NCI-H748 (cell line): Measurements from ENCODE around the gene DCBLD1.

Experiments
- DNase-seq: peaks from one replicate; lab custom pipeline; 2025; ENCODE audit not compliant: unreplicated experiment; lab: John Stamatoyannopoulos, UW

Gene DCBLD1

DNA sequence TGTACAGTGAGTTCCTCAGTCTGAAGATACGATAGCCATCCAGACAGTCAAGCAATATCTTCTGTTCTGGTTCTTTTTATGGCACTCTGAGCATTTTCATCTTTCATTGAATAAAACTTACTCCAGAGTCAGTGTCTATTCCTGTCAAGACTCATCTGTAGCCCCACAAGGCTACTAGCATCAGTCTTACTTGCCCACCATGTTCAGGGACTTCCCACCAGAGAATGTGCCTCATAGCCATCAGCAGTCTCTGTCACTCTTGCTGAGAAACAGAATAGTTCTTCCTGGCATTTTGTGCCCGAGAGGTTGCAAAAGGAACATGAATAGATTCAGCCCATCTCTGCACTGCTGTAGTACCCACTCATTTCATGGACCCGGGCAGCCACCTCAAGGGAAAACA is 12.7 kb upstream of the DCBLD1 start:
- DNase-seq, result no peak

- no peak for DNase-seq
Measured at GRCh38 chr6:117472667-117473066, 9.8 kb upstream of the DCBLD1 start.

- DNase-seq, result no peak
Measured at GRCh38 chr6:117473401-117473800, 9.1 kb upstream of the DCBLD1 start.

DNA sequence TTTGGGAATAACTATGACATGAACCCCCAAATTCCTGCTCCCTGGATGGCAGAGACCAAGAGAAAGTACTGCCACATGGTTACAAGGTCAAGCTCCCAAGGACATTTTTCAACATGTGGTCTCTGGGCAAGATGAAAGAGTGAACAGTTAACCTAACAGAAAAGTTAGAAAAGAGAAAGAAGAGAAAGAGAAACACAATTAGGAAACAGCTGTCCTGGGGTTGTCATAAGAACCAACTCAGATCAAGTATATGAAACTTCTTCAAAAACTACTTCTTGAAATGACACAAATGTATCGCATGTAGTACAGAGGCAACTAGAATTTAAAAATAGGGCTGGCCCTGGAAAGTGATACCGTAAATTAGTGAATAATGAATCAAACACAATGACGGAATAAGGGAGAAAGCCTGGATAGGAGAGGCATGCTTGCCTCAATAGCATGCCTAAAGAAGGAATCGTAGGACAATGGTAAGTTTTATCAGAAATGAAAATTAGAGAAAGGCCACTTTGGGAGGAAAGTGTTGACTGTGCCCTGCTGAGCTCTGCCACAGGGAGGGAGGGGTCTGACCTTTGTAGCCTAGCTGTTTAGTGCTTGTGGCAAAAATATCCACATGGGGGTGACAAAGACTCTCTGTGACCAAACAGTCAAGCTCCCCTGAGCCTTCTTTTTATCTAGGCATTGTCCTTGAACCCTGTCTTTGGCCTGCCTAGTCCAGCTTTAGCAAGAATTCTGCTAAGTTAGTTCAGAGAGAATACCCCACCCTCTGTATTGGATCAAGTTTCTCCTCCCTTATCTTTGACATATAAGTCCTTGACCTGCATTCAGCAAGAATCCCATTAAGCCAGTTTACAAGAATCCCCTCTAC is 4.3 kb upstream of the DCBLD1 start:
- no peak for DNase-seq

DNA sequence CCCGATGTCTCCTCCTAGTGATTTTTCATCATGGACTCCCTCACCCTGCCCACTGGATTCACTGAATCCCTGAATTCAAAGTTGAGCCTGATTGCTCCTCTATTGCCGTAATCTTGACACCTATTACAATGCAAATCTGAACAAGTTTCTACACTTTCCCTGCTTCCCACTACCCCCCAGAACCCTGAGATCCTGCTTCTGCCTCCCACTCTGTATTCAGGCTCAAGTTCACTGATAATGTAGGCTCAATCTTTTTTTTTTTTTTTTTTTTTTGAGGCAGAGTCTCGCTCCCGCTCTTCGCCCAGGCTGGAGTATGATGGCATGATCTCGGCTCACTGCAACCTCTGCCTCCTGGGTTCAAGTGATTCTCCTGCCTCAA is 3.6 kb upstream of the DCBLD1 start:
- no peak for DNase-seq

GRCh38 chr6:117480651-117481050 is 1.8 kb upstream of the DCBLD1 start:
- DNase-seq, result peak; percentile 36

DNA sequence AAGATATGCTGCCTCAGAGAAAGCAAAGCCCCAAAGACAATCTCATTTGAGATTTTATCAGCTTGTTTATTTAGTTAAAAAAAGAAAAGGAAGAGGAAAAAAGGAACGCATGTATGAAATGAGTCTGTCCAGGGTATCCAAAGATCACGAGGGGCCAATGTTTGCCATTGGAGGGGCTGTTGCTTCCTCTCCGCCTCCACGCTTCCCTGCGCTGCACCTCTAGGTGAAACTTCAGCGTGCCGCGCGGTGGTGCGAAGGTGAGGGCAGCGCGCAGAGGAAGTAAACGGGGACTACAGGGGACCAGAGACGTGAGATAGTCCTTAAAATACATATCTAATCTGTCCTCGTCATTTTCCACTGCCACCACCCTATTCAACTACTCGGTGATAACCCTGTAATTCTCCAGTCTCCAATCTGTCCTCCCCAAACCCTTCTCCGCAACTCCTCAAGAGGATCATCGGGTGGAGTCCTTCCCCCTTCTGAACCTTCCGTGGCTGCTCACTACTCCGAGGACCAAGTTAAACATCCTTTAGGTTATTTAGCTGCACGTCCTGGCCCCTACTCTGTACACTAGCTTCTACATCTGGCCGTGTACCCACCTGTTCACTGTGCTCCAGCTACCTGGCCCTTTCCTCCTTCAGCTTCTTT is 1.1 kb upstream of the DCBLD1 start:
- DNase-seq, result no peak

GRCh38 chr6:117481926-117482239 is 591 bp upstream of the DCBLD1 start:
- DNase-seq, result peak; percentile 51

DNA sequence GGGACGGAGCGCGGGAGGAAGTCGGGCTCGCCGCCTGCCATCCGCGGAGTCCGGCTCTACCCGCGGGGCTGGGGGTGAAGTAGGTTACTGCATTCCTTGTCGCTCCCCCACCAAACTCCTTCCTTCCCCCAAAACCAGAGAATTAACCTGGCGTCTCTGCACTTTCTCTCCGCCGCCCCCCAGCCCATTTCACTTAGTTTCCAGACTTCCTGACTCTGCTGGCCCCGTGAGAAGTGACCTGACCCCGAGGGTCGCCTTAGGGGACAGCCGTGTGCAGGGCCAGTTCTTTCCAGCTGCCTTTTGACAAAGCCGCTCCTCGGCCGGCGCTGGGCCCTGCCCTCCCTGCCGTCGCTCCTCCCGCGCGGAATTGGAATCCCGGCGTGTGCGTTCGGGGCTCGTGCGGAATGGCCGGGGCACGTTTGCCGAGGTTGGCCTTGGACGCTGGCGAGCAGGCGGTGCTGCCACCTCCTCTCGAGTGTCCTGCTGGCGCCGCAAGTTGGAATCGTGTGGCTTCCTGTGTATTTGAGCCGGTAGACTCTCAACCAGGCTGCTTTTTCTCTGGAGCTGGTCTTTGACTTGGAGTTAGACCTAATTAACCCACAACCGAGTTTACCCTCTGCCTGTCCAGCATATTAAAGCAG is 650 bp downstream of the DCBLD1 start:
- peak; percentile 72 for DNase-seq

- peak; percentile 54 for DNase-seq
Measured at GRCh38 chr6:117483645-117484016, 1.2 kb downstream of the DCBLD1 start.

DNA sequence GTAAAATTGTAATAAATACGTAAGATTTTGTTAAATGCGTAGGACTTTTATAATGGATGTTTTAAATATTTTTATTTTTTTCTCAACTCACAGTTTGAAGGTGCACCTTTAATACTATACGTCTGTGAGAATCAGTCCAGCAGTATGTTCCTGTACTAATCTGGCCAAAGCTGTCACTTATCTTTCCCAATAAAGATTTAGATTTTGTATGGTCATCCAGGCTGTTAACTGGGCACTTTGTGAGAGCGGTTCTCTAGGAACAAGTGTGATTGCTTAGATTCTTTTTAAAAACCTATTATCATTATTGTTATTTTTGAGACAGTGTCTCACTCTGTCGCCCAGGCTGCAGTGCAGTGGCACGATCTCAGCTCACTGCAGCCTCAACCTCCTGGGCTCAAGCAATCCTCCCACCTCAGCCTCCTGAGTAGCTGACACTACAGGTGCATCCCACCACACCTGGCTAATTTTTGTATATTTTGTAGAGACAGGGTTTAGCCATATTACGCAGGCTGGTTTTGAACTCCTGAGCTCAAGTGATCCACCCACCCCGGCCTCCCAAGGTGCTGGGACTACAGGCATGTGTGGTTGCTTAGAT is 1.7 kb downstream of the DCBLD1 start:
- DNase-seq, result no peak

- no peak for DNase-seq
Measured at GRCh38 chr6:117485433-117485832, 3.0 kb downstream of the DCBLD1 start.

DNA sequence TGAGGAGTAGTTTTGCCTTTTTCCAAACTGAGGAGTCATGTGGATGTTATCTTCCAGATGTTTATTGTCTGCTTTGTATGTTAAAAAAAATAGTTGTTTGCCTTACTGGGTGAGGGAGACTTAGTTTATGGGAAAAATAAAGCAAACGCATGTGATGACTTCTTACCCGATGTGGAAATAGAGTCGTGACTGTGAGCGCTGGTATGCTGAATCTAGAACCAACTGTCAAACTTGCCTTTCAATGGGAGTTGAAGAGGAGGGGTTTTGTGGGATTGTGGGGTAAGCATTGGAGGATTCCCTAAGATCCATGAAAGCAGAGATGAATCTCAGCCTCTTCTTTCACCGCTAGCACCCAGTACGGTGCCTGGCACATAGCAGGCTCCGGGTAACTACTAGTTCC is 5.3 kb downstream of the DCBLD1 start:
- no peak for DNase-seq

DNA sequence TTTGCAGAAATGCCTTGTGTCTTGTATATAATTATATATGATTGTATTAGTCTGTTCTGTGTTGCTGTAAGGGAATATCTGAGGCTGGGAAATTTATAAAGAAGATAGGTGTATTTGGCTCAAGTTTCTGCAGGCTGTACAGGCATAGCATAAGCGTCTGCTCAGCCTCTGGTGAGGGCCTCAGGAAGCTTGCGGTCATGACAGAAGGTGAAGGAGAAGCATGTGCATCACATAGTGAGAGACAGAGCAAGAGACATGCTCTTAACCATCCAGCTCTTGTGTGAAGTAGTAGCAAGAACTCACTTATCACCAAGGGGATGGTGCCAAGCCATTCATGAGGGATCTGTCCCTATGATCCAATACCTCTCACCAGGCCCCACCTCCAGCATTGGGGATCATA is 6.5 kb downstream of the DCBLD1 start:
- no peak for DNase-seq

DNA sequence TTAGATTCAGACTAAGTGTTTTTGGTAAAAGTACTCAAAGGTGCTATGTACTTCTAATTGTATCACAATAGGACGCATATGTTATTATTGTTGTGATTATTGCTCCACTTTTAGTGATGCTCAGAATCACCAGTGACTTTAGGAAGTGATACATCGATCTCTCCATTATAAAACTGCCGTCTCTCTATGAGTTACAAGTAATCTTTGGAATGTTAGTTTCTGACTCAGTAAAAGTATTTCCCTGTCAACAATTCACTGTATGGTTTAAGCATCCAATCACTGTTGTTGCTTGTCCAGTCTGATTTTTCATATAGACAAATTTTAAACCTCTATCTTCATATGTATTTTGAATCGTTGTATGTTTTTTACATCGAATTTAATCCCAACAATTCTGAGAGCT is 9.4 kb downstream of the DCBLD1 start:
- DNase-seq, result no peak

DNA sequence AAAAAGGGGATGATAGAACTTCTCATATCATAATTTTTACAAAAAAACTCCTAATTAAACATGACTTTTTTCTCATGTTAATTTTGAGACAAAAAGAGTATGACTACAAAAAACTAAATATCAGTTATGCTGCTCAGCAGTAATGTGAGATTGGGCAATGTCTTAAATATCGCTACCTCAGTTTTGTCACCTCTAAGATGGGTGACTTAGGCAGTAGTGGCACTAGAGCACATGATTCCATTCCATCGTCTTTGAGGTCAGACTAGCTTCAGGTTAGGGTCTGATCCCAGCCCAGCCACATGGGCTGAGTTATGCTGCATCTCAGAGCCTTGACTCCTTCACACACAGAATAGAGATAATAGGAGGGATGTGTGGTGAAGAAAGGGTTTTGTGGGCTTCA is 11.0 kb downstream of the DCBLD1 start:
- no peak for DNase-seq

GRCh38 chr6:117494283-117494682 is 11.8 kb downstream of the DCBLD1 start:
- DNase-seq, result no peak

DNA sequence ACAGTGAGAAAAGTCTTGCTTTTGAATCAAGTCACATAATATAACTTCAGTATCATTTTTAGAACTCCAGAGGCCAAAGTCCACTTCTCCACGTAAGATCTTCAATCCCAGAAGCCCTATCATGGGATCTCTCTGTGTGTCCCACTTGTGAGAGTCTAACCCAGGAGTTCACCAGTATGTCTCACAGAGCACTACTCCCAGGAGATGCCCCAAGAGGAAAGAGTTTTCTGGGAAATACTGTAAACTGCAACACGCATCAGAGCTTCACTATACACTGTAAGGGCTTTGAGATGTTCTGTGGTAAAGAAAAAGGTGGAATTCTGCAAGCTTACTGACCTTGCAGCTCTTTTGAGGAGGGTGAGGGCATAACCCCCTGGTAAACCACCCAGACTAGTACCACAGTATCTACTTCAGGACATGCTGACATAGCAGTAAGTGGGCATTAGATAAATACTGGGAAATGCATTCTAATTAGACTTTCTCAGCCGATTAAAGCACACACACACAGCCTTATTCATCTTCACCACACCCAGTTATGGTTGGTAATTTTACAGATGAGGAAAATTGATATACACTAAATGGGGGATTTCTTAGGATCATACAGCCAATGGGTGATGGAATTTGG is 12.3 kb downstream of the DCBLD1 start:
- DNase-seq, result no peak

GRCh38 chr6:117495425-117495824 is 13.0 kb downstream of the DCBLD1 start:
- no peak for DNase-seq

GRCh38 chr6:117495869-117496268 is 13.4 kb downstream of the DCBLD1 start:
- DNase-seq, result no peak

- DNase-seq, result no peak
Measured at GRCh38 chr6:117496383-117496990, 14.0 kb downstream of the DCBLD1 start.
